ENCODE measurements around the gene CCDC74B.
"Not testable (repeated sequence)": the region's sequence is repeated elsewhere in the genome, so short reads cannot be mapped to it uniquely, and the experiment has no call there.

Gene CCDC74B

DNA sequence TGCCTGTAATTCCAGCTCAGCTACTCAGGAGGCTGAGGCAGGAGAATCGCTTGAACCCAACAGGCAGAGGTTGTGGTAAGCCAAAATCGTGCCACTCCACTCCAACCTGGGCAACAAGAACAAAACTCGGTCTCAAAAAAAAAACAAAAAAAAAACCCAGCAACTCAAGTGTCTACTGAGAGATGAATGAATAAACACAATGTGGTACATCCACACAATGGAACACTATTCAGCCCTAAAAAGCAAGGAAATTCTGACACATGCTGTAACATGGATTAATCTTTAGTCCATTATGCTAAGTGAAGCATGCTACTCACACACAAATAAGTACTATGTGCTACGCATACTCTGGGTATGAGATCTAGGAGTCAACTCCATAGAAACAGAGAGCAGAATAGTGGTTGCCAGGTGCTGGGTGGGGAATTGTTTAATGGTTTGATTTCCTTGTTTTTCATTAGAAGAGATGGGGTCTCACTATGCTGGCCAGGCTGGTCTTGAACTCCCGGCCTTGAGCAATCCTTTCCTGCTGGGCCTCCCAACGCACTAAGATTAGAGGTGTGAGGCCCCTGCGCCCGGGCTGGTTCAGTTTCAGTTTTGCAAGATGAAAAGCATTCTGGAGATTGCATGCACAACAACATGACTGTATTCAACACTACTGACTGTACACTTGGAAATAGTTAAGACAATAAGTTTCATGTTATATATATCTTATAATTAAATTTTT is 20.5 kb upstream of the CCDC74B start:
- TF ChIP-seq, protein P1, sequence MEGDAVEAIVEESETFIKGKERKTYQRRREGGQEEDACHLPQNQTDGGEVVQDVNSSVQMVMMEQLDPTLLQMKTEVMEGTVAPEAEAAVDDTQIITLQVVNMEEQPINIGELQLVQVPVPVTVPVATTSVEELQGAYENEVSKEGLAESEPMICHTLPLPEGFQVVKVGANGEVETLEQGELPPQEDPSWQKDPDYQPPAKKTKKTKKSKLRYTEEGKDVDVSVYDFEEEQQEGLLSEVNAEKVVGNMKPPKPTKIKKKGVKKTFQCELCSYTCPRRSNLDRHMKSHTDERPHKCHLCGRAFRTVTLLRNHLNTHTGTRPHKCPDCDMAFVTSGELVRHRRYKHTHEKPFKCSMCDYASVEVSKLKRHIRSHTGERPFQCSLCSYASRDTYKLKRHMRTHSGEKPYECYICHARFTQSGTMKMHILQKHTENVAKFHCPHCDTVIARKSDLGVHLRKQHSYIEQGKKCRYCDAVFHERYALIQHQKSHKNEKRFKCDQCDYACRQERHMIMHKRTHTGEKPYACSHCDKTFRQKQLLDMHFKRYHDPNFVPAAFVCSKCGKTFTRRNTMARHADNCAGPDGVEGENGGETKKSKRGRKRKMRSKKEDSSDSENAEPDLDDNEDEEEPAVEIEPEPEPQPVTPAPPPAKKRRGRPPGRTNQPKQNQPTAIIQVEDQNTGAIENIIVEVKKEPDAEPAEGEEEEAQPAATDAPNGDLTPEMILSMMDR (IDR thresholded peaks at IDR 0.05), result no peak
- H3K27me3 ChIP-seq (ENCODE audit: control insufficient read depth, insufficient read depth, low read length), result no peaks in the 10 kb centered on the region
- no peaks in the 10 kb centered on the region for H3K9me3 ChIP-seq (ENCODE audit: control insufficient read depth, low read length)
- no peaks in the 10 kb centered on the region for H3K4me1 ChIP-seq
- no peak overlapping the region for H3K4me3 ChIP-seq (ENCODE audit: low read depth, low read length)
- H3K36me3 ChIP-seq (ENCODE audit: control insufficient read depth, insufficient read depth, low read length), result no peaks in the 10 kb centered on the region
- H3K79me2 ChIP-seq, result no peaks in the 10 kb centered on the region
- no peak overlapping the region for H3K9ac ChIP-seq
- no peak overlapping the region for H3K27ac ChIP-seq
- H2AFZ ChIP-seq, result no peak overlapping the region
- H3K4me2 ChIP-seq (ENCODE audit: low read length), result no peak overlapping the region

DNA sequence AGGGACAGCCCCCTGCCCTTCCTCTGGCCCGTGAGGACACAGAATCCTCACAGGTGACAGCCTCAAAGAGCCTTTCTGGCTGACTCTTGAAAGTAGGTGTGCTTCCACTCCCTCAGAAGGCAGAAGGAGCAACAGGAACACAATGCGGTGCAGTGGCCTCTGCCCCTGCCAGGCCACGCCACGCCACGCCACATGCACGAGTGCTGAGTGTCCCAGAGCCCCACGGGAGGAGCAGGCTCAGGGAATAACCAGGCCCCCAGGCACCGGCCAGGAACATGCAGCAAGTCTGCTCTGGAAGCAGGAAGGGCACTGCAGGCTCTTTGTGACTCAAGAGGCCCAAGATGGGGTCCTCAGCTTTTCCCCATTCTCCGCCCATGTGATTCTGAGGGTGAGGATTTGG is 18.1 kb upstream of the CCDC74B start:
- Histone ChIP-seq H2AFZ (no peak overlapping the region), H3K4me1 (no peaks in the 10 kb centered on the region), H3K36me3 (ENCODE audit: control insufficient read depth, insufficient read depth, low read length) (no peaks in the 10 kb centered on the region), H3K4me3 (ENCODE audit: low read depth, low read length) (no peak overlapping the region), H3K9ac (no peak overlapping the region), H3K4me2 (ENCODE audit: low read length) (no peak overlapping the region), H3K79me2 (no peaks in the 10 kb centered on the region), H3K9me3 (ENCODE audit: control insufficient read depth, low read length) (no peaks in the 10 kb centered on the region), H3K27ac (no peak overlapping the region), H3K27me3 (ENCODE audit: control insufficient read depth, insufficient read depth, low read length) (no peaks in the 10 kb centered on the region)
- TF ChIP-seq, protein P1 (IDR thresholded peaks at IDR 0.05), result no peak

DNA sequence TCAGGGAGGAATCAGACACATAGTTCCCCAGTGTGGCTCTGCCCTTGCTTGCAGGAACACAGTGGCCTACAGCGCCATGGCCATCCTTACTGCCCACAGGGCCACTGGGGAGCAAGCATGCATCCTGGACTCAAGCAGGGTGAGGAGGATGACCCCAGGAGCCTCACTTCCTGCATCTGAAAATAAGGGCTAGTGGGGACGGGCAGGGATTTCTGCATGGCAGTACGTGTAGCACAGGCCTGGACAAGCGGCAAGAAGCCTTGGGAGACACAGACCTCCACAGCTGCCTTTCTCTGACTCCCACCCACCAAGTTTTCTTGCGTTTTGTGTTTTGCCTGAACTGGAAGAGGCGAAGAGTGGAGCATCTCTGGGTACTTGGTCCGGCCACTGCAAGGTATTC is 17.6 kb upstream of the CCDC74B start:
- H3K9ac ChIP-seq; H3K4me2 ChIP-seq (ENCODE audit: low read length); H2AFZ ChIP-seq; H3K4me3 ChIP-seq (ENCODE audit: low read depth, low read length); H3K36me3 ChIP-seq (ENCODE audit: control insufficient read depth, insufficient read depth, low read length); H3K9me3 ChIP-seq (ENCODE audit: control insufficient read depth, low read length); H3K79me2 ChIP-seq; H3K27me3 ChIP-seq (ENCODE audit: control insufficient read depth, insufficient read depth, low read length); H3K27ac ChIP-seq; H3K4me1 ChIP-seq: not testable (repeated sequence)

DNA sequence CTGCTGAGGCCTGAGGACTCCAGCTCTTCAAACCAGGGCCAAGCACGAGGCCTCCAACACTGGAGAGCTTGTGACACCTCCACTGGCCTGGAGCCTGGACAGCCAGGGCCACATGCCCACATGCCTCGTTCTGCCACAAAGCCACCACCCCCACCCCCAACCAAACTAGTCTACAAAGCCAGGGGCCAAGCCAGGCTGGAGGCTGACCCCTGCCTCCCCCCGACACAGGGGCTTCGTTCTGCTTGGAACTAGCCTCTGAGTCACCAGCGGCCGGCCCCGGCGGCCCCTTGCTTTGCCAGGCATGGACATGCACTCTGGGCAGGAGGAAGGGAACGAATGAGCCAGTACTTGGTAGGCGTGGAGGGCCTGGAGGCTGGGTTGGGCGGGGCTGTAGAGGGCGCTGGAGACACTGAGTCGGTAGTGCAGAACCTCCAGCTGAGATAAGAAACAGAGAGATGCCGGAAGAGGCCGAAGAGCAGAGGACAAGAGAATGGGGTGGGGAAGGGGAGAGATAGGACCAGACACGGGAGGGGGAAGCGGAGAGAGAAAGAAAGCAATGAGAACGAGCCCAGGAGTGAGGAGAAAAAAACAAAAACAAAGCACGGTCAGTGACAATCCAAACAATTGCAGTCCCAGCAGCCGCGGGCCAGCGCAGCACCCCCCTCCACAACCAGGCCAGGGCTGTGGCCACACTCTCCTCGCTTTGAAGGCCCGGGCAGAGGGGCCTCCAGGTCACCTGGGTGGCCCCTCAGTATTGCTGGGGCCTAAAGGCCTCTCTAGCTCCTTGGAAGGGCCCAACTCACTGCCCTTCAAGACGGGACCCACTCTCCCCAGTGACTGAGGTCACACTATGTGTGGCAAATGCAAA is 16.2 kb upstream of the CCDC74B start:
- H3K36me3 ChIP-seq (ENCODE audit: control insufficient read depth, insufficient read depth, low read length), result not testable (repeated sequence)

DNA sequence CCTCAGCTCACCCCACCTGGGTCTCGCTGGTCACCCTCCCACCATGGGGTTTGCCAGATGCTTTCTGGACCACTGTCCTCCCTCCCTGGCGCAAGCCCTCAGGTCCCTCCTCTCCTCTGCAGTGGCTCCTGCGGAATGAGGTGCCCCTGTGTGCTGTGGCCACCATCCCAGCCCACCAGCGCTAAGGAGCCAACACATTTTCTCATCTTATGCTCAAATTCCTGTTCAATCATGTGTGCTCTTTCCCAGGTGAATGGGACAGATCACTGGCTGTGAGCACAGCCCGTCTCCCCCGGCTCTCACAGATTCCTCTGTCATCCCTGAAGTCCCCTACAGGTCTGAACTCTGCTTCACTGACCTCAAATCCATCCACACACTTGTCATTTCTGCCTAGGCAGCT is 15.2 kb upstream of the CCDC74B start:
- Histone ChIP-seq H3K4me2 (ENCODE audit: low read length) (no peak overlapping the region), H3K4me3 (ENCODE audit: low read depth, low read length) (no peak overlapping the region), H3K4me1 (peaks cover 2% of the 10 kb centered on the region), H3K36me3 (ENCODE audit: control insufficient read depth, insufficient read depth, low read length) (no peaks in the 10 kb centered on the region), H3K9ac (no peak overlapping the region), H3K9me3 (ENCODE audit: control insufficient read depth, low read length) (no peaks in the 10 kb centered on the region), H3K27me3 (ENCODE audit: control insufficient read depth, insufficient read depth, low read length) (no peaks in the 10 kb centered on the region), H3K79me2 (no peaks in the 10 kb centered on the region), H2AFZ (no peak overlapping the region), H3K27ac (no peak overlapping the region)
- TF ChIP-seq, protein P1 (IDR thresholded peaks at IDR 0.05), result no peak

More for the DNA sequence above, 16.2 kb upstream of the CCDC74B start:
- not testable (repeated sequence) for H2AFZ ChIP-seq; H3K4me2 ChIP-seq (ENCODE audit: low read length); H3K4me3 ChIP-seq (ENCODE audit: low read depth, low read length); H3K79me2 ChIP-seq; H3K27ac ChIP-seq; H3K27me3 ChIP-seq (ENCODE audit: control insufficient read depth, insufficient read depth, low read length); H3K9me3 ChIP-seq (ENCODE audit: control insufficient read depth, low read length); H3K4me1 ChIP-seq; H3K9ac ChIP-seq

DNA sequence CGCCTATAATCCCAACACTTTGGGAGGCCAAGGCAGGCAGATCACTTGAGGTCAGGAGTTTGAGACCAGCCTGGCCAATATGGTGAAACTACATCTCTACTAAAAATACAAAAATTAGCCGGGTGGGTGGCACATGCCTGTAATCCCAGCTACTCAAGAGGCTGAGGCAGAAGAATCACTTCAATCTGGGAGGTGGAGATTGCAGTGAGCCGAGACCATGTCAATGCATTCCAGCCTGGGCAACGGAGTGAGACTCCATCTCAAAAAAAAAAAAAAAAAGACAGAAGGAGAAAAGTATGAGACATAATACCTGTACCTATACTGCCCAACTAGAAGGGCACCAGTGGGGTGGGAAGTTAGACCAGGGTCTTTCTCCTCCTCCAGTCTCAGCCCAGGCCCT is 14.5 kb upstream of the CCDC74B start:
- not testable (repeated sequence) for H3K4me1 ChIP-seq; H2AFZ ChIP-seq; H3K4me2 ChIP-seq (ENCODE audit: low read length); H3K9me3 ChIP-seq (ENCODE audit: control insufficient read depth, low read length); H3K4me3 ChIP-seq (ENCODE audit: low read depth, low read length); H3K79me2 ChIP-seq; H3K36me3 ChIP-seq (ENCODE audit: control insufficient read depth, insufficient read depth, low read length); H3K27ac ChIP-seq; H3K27me3 ChIP-seq (ENCODE audit: control insufficient read depth, insufficient read depth, low read length); H3K9ac ChIP-seq
